WTC11 (cell line): ENCODE data around the gene FLT1.

Source experiments
- CREB1 ChIP-seq: sonication (generic); formaldehyde crosslinking; IDR thresholded peaks from 2 replicates; pipeline ENCODE4 v1.8.0; 2023; ENCODE audit warnings: mild to moderate bottlenecking, missing genetic modification reagents
- CREM ChIP-seq: sonication (generic); formaldehyde crosslinking; IDR thresholded peaks from 2 replicates; pipeline ENCODE4 v1.8.1; 2022; ENCODE audit warnings: mild to moderate bottlenecking, missing genetic modification reagents, moderate library complexity
- ESRRA ChIP-seq: sonication (generic); formaldehyde crosslinking; IDR thresholded peaks from 2 replicates; pipeline ENCODE4 v1.8.1; 2022; ENCODE audit warnings: mild to moderate bottlenecking, missing genetic modification reagents, borderline replicate concordance
- NR2C2 ChIP-seq: sonication (generic); formaldehyde crosslinking; IDR thresholded peaks from 2 replicates; pipeline ENCODE4 v1.8.0; 2022; ENCODE audit warnings: mild to moderate bottlenecking, missing genetic modification reagents
- PRDM15 ChIP-seq: sonication (generic); formaldehyde crosslinking; IDR thresholded peaks from 2 replicates; pipeline ENCODE4 v1.8.0; 2022; ENCODE audit warnings: missing genetic modification reagents
- RELA ChIP-seq: sonication (generic); formaldehyde crosslinking; IDR thresholded peaks from 2 replicates; pipeline ENCODE4 v1.8.1; 2022; ENCODE audit warnings: missing genetic modification reagents, mild to moderate bottlenecking, borderline replicate concordance
- SP1 ChIP-seq: sonication (generic); formaldehyde crosslinking; conservative IDR thresholded peaks from 2 replicates; pipeline ENCODE4 v1.8.1; 2022; ENCODE audit warnings: missing genetic modification reagents
- TEAD4 ChIP-seq: sonication (generic); formaldehyde crosslinking; IDR thresholded peaks from 2 replicates; pipeline ENCODE4 v1.8.0; 2022; ENCODE audit warnings: mild to moderate bottlenecking, missing genetic modification reagents
- TF ChIP-seq, protein P1 (sequence below): sonication (generic); formaldehyde crosslinking; IDR thresholded peaks from 2 replicates; pipeline ENCODE4 v1.8.0; 2022; ENCODE audit warnings: mild to moderate bottlenecking, missing genetic modification reagents
- TF ChIP-seq, protein P2 (sequence below): fragments of 200-600 bp; IDR thresholded peaks from 2 replicates; pipeline ENCODE4 v1.8.0; 2022; ENCODE audit warnings: antibody characterized with exemption

DNA sequence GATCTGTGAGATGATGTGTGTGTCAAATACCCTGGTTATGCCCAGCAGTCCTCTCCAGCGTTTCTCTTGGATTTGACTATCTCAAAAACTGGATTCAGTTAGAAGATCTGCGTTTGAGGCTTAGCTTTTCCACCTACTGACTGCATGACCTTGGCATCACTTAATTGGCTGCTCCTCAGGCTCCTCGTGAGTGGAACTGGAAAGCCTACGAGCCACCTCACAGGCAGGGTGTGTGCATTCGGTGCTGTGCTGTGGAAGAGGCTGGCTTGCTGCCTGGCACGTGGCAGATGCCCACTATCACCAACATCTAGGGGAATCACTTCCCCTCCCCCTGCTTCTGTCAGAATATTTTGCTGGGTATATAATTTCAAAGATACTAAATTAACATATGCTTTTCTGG is 25.6 kb downstream of the FLT1 start:
- TF ChIP-seq, protein P1, sequence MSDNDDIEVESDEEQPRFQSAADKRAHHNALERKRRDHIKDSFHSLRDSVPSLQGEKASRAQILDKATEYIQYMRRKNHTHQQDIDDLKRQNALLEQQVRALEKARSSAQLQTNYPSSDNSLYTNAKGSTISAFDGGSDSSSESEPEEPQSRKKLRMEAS (CRISPR knock-in tag): no peak
- TF ChIP-seq TEAD4 (CRISPR knock-in tag): no peak
- TF ChIP-seq, protein P2, sequence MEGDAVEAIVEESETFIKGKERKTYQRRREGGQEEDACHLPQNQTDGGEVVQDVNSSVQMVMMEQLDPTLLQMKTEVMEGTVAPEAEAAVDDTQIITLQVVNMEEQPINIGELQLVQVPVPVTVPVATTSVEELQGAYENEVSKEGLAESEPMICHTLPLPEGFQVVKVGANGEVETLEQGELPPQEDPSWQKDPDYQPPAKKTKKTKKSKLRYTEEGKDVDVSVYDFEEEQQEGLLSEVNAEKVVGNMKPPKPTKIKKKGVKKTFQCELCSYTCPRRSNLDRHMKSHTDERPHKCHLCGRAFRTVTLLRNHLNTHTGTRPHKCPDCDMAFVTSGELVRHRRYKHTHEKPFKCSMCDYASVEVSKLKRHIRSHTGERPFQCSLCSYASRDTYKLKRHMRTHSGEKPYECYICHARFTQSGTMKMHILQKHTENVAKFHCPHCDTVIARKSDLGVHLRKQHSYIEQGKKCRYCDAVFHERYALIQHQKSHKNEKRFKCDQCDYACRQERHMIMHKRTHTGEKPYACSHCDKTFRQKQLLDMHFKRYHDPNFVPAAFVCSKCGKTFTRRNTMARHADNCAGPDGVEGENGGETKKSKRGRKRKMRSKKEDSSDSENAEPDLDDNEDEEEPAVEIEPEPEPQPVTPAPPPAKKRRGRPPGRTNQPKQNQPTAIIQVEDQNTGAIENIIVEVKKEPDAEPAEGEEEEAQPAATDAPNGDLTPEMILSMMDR: no peak
- no peak for TF ChIP-seq RELA (CRISPR knock-in tag)
- no peak for TF ChIP-seq SP1
- no peak for TF ChIP-seq PRDM15 (CRISPR knock-in tag)
- TF ChIP-seq ESRRA (CRISPR knock-in tag): no peak
- TF ChIP-seq CREM (CRISPR knock-in tag): no peak
- TF ChIP-seq CREB1 (CRISPR knock-in tag): no peak
- no peak for TF ChIP-seq NR2C2 (CRISPR knock-in tag)
